CD14-positive monocyte (primary cell): ENCODE results near the gene C5AR2. TPM values are rescaled to one million over a fixed set of nuclear protein-coding genes. Genes with fewer than 3 reads are reported as not detected.

Experiments
- DNase-seq, 3 donors: peaks; one replicate each; pipeline ENCODE4 v3.0.0-alpha.2; 2011 to 2022
- H2AFZ ChIP-seq: 2 replicates; pipeline ENCODE4 v1.6.0; 2012; ENCODE audit warnings: mild to moderate bottlenecking, low read depth, low read length, inconsistent platforms; ENCODE audit not compliant: insufficient read depth, poor library complexity, severe bottlenecking
- H3K27ac ChIP-seq, 2 donors: 1 replicate in 1 of 2; 2 replicates in 1 of 2; pipeline ENCODE4 v1.5.1; 2012 to 2013; ENCODE audit warnings: low read length in 2 of 2, control low read depth in 1 of 2, inconsistent platforms in 1 of 2, low read depth in 1 of 2, mild to moderate bottlenecking in 1 of 2
- H3K27me3 ChIP-seq, 2 donors: one replicate each; pipeline versions ENCODE4 v1.6.0 to v1.6.1; 2011 to 2013; ENCODE audit warnings: low read length in 2 of 2; ENCODE audit not compliant: control insufficient read depth in 2 of 2, insufficient read depth in 2 of 2
- H3K36me3 ChIP-seq, 2 donors: replicated peaks in 1 of 2; 1 replicate in 1 of 2; 2 replicates in 1 of 2; pipeline versions ENCODE4 v1.5.1 to v1.6.1; 2012 to 2013; ENCODE audit warnings: low read length in 2 of 2, control low read depth in 1 of 2, inconsistent platforms in 1 of 2, mild to moderate bottlenecking in 1 of 2; ENCODE audit not compliant: insufficient read depth in 2 of 2, control insufficient read depth in 1 of 2
- H3K4me1 ChIP-seq, 2 donors: 1 replicate in 1 of 2; 2 replicates in 1 of 2; pipeline versions ENCODE4 v1.5.1 to v1.6.1; 2012 to 2013; ENCODE audit warnings: low read length in 2 of 2, control low read depth in 1 of 2, inconsistent platforms in 1 of 2, mild to moderate bottlenecking in 1 of 2, moderate library complexity in 1 of 2; ENCODE audit not compliant: insufficient read depth in 2 of 2, control insufficient read depth in 1 of 2
- H3K4me2 ChIP-seq: replicated peaks from 2 replicates; pipeline ENCODE3; 2012; ENCODE audit warnings: low read length, moderate library complexity, mild to moderate bottlenecking; ENCODE audit not compliant: poor library complexity, severe bottlenecking; ENCODE audit errors: extremely low read depth
- H3K4me3 ChIP-seq, 3 experiments: fragments of 200-600 bp in 1 of 3; sonication (generic) in 1 of 3; replicated peaks in 1 of 3; 1 replicate in 2 of 3; 2 replicates in 1 of 3; pipeline ENCODE4 v1.5.1; 2011 to 2013; ENCODE audit warnings: low read length in 3 of 3, mild to moderate bottlenecking in 3 of 3, control low read depth in 2 of 3, low read depth in 2 of 3, inconsistent platforms in 1 of 3, moderate library complexity in 1 of 3
- H3K79me2 ChIP-seq: 2 replicates; pipeline ENCODE4 v1.6.0; 2012; ENCODE audit warnings: mild to moderate bottlenecking, control low read depth, inconsistent platforms, low read length, moderate library complexity; ENCODE audit not compliant: insufficient read depth
- H3K9ac ChIP-seq: 2 replicates; pipeline ENCODE4 v1.6.0; 2017; ENCODE audit warnings: low read length, mild to moderate bottlenecking; ENCODE audit not compliant: insufficient read depth, poor library complexity, severe bottlenecking
- H3K9me3 ChIP-seq, 2 donors: replicated peaks in 1 of 2; 1 replicate in 1 of 2; 2 replicates in 1 of 2; pipeline versions ENCODE4 v1.5.1 to v1.6.1; 2012 to 2013; ENCODE audit warnings: low read length in 2 of 2, control low read depth in 1 of 2; ENCODE audit not compliant: control insufficient read depth in 1 of 2, insufficient read depth in 1 of 2
- H4K20me1 ChIP-seq: 2 replicates; pipeline ENCODE4 v1.6.0; 2012; ENCODE audit warnings: mild to moderate bottlenecking, low read length, control low read depth, moderate library complexity; ENCODE audit not compliant: insufficient read depth
- H3K27ac Mint-ChIP-seq, 7 donors: one replicate each; pipeline ENCODE4 v1.8.0; 2020; ENCODE audit warnings: mild to moderate bottlenecking in 7 of 7, mixed read lengths in 7 of 7, moderate library complexity in 6 of 7, inconsistent platforms in 2 of 7
- H3K27me3 Mint-ChIP-seq, 3 donors: one replicate each; pipeline ENCODE4 v1.8.0; 2021 to 2022; ENCODE audit warnings: low read depth in 3 of 3, mild to moderate bottlenecking in 3 of 3, mixed read lengths in 3 of 3, moderate library complexity in 3 of 3, inconsistent platforms in 1 of 3
- H3K36me3 Mint-ChIP-seq, 2 donors: one replicate each; pipeline ENCODE4 v1.8.0; 2020; ENCODE audit warnings: mixed read lengths in 2 of 2, inconsistent platforms in 1 of 2, mild to moderate bottlenecking in 1 of 2
- H3K4me1 Mint-ChIP-seq: one replicate; pipeline ENCODE4 v1.8.0; 2020; ENCODE audit warnings: mild to moderate bottlenecking, mixed read lengths
- H3K4me3 Mint-ChIP-seq, 2 donors: one replicate each; pipeline ENCODE4 v1.8.0; 2020; ENCODE audit warnings: mild to moderate bottlenecking in 2 of 2, mixed read lengths in 2 of 2, moderate library complexity in 1 of 2
- H3K9me3 Mint-ChIP-seq, 7 donors: one replicate each; pipeline ENCODE4 v1.8.0; 2020 to 2022; ENCODE audit warnings: mixed read lengths in 7 of 7, mild to moderate bottlenecking in 6 of 7, moderate library complexity in 6 of 7, inconsistent platforms in 2 of 7
- CTCF ChIP-seq: fragments of 200-600 bp; IDR thresholded peaks from one replicate; pipeline ENCODE4 v1.8.0; 2022; ENCODE audit warnings: antibody characterized with exemption, mild to moderate bottlenecking
- WGBS: methylation state at CpG from one replicate; pipeline ENCODE4 v1.1.5; 2013; ENCODE audit warnings: missing lambda C conversion rate; ENCODE audit not compliant: insufficient coverage; 5-methylcytosine and 5-hydroxymethylcytosine counted together
- intact Hi-C, 2 donors: fragments of 100-400 bp; cut with micrococcal nuclease; formaldehyde crosslinking; loops; one replicate each; pipeline versions ENCODE4 v1.15.0 to v1.15.1; 2023
- polyA plus RNA-seq, 3 donors: library from polyadenylated mRNA; depleted of rRNA in 1 of 3; unstranded in 2 of 3; stranded (reverse) in 1 of 3; fragments of 300-500 nt in 2 of 3; fragments of >200 nt in 1 of 3; fragmentation: Illumina TruSeq in 2 of 3; gene quantifications; 1 replicate in 2 of 3; 2 replicates in 1 of 3; pipeline ENCODE4 v1.2.3, GENCODE V29; 2012 to 2021

C5AR2 gene
- polyA plus RNA-seq, 3 donors, result 2.4 to 46.9 (median 4.3) TPM

- H3K27me3 Mint-ChIP-seq, result peaks cover 0 to 3% (median 0%) of the 10 kb centered on the region in 3 donors
- H4K20me1 ChIP-seq, result no peaks in the 10 kb centered on the region
Observed at GRCh38 chr19:47353307-47353712, 21.3 kb downstream of the C5AR2 start.

GRCh38 chr19:47356900-47357299, 24.9 kb downstream of the C5AR2 start:
- Histone ChIP-seq H3K27me3 (no peaks in the 10 kb centered on the region), H4K20me1 (no peaks in the 10 kb centered on the region), H3K4me3 (no peak overlapping the region), H3K9me3 (peaks cover 17 to 26% of the 10 kb centered on the region in 2 donors), H3K36me3 (peaks cover 82 to 99% of the 10 kb centered on the region in 2 donors), H3K79me2 (peaks cover 27% of the 10 kb centered on the region), H2AFZ (no peak overlapping the region), H3K27ac (no peak overlapping the region), H3K4me1 (peaks cover 2 to 7% of the 10 kb centered on the region in 2 donors), H3K9ac (no peak overlapping the region), H3K4me2 (no peak overlapping the region)
- Mint-ChIP-seq H3K9me3 (peaks cover 9 to 33% (median 14%) of the 10 kb centered on the region in 7 donors), H3K4me3 (no peak overlapping the region), H3K27me3 (peaks cover 0 to 2% (median 0%) of the 10 kb centered on the region in 3 donors), H3K4me1 (peaks cover 11% of the 10 kb centered on the region), H3K36me3 (peaks cover 91 to 98% of the 10 kb centered on the region in 2 donors), H3K27ac (peak overlapping the region in 1 of 7 donors; percentile 61)
- no peak for DNase-seq
- WGBS, result 100% methylated on average over 6 of the region's 6 CpGs
- TF ChIP-seq CTCF, result no peak
- intact Hi-C loops, result no loop called here

More at GRCh38 chr19:47353307-47353712, 21.3 kb downstream of the C5AR2 start:
- H3K4me2 ChIP-seq, result no peak overlapping the region
- Mint-ChIP-seq H3K36me3 (peaks cover 73 to 77% of the 10 kb centered on the region in 2 donors), H3K4me3 (no peak overlapping the region), H3K9me3 (peaks cover 9 to 30% (median 14%) of the 10 kb centered on the region in 7 donors), H3K4me1 (peaks cover 39% of the 10 kb centered on the region), H3K27ac (peak overlapping the region in 2 of 7 donors; percentile 2 to 89)
- no peak overlapping the region for H3K4me3 ChIP-seq
- no peaks in the 10 kb centered on the region for H3K27me3 ChIP-seq
- peaks cover 31 to 40% of the 10 kb centered on the region in 2 donors for H3K4me1 ChIP-seq
- H3K9me3 ChIP-seq, result peaks cover 17 to 26% of the 10 kb centered on the region in 2 donors
- no peak for TF ChIP-seq CTCF
- DNase-seq, result no peak
- intact Hi-C loops, result loop anchor here in 1 of 2 donors (5.0 kb wide), 1 partner anchor 39 kb away; no protein-coding TSS in a partner anchor
- no peak overlapping the region for H3K9ac ChIP-seq
- no peak overlapping the region for H3K27ac ChIP-seq
- 98% methylated on average over 24 of the region's 24 CpGs for WGBS
- H2AFZ ChIP-seq, result no peak overlapping the region
- peaks cover 52% of the 10 kb centered on the region for H3K79me2 ChIP-seq
- peaks cover 53 to 64% of the 10 kb centered on the region in 2 donors for H3K36me3 ChIP-seq
